ENCODE data around the gene FSD1L. TPM values are rescaled to one million over a fixed set of nuclear protein-coding genes. Genes with fewer than 3 reads are reported as not detected.
A peak's percentile ranks its signal among the peaks of the same experiment; 100 is the strongest.

FSD1L gene
- total and polyA plus RNA-seq, 2 of the 13 experiments (the other 11 are each of a cell fraction or from before 2014, with no cell fraction given), result 4.1 to 5.1 TPM

- TF ChIP-seq MNT (IDR thresholded peaks at IDR 0.05) (no peak), FOSL1 (CRISPR knock-in tag; IDR thresholded peaks at IDR 0.05; ENCODE audit: borderline replicate concordance) (no peak), ZNF839 (CRISPR knock-in tag; IDR thresholded peaks at IDR 0.05; ENCODE audit: borderline replicate concordance) (no peak), SMARCC2 (IDR thresholded peaks at IDR 0.05) (no peak), RFX3 (CRISPR knock-in tag; IDR thresholded peaks at IDR 0.05) (peak; percentile 74), NR3C1 (CRISPR knock-in tag; IDR thresholded peaks at IDR 0.05) (no peak), PRDM10 (CRISPR knock-in tag; IDR thresholded peaks at IDR 0.05; ENCODE audit: low read depth) (no peak), HIVEP1 (CRISPR knock-in tag; IDR thresholded peaks at IDR 0.05) (0 out of 2 replicates have a peak, but pooled peaks have one; percentile 22), HOXA9 (CRISPR knock-in tag; IDR thresholded peaks at IDR 0.05; ENCODE audit: borderline replicate concordance) (no peak), CHD2 (IDR thresholded peaks at IDR 0.05; ENCODE audit: low read depth, low read length) (0 out of 2 replicates have a peak, but pooled peaks have one; percentile 40), HNF4A (CRISPR knock-in tag; IDR thresholded peaks at IDR 0.05) (no peak), ZNF543 (CRISPR knock-in tag; IDR thresholded peaks at IDR 0.05) (peak; percentile 68)
- TF ChIP-seq, protein P1, sequence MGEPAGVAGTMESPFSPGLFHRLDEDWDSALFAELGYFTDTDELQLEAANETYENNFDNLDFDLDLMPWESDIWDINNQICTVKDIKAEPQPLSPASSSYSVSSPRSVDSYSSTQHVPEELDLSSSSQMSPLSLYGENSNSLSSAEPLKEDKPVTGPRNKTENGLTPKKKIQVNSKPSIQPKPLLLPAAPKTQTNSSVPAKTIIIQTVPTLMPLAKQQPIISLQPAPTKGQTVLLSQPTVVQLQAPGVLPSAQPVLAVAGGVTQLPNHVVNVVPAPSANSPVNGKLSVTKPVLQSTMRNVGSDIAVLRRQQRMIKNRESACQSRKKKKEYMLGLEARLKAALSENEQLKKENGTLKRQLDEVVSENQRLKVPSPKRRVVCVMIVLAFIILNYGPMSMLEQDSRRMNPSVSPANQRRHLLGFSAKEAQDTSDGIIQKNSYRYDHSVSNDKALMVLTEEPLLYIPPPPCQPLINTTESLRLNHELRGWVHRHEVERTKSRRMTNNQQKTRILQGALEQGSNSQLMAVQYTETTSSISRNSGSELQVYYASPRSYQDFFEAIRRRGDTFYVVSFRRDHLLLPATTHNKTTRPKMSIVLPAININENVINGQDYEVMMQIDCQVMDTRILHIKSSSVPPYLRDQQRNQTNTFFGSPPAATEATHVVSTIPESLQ (CRISPR knock-in tag; conservative IDR thresholded peaks at IDR 0.05), result no peak
- TF ChIP-seq, protein P2, sequence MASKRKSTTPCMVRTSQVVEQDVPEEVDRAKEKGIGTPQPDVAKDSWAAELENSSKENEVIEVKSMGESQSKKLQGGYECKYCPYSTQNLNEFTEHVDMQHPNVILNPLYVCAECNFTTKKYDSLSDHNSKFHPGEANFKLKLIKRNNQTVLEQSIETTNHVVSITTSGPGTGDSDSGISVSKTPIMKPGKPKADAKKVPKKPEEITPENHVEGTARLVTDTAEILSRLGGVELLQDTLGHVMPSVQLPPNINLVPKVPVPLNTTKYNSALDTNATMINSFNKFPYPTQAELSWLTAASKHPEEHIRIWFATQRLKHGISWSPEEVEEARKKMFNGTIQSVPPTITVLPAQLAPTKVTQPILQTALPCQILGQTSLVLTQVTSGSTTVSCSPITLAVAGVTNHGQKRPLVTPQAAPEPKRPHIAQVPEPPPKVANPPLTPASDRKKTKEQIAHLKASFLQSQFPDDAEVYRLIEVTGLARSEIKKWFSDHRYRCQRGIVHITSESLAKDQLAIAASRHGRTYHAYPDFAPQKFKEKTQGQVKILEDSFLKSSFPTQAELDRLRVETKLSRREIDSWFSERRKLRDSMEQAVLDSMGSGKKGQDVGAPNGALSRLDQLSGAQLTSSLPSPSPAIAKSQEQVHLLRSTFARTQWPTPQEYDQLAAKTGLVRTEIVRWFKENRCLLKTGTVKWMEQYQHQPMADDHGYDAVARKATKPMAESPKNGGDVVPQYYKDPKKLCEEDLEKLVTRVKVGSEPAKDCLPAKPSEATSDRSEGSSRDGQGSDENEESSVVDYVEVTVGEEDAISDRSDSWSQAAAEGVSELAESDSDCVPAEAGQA (IDR thresholded peaks at IDR 0.05; ENCODE audit: low read depth), result no peak
- TF ChIP-seq, protein P2 (CRISPR knock-in tag; IDR thresholded peaks at IDR 0.05; ENCODE audit: borderline replicate concordance), result 0 out of 2 replicates have a peak, but pooled peaks have one; percentile 39
Measured at GRCh38 chr9:105447814-105448812, at the start of gene FSD1L (continued).

Data from HepG2 (cell line).